GM18508 (cell line): ENCODE measurements around the gene ATXN3L.
"Not testable (repeated sequence)": the region's sequence is repeated elsewhere in the genome, so short reads cannot be mapped to it uniquely, and the experiment has no call there.

ENCODE experiments used
- ATAC-seq: cut with Tn5 transposase; IDR thresholded peaks from one replicate; pipeline ENCODE4 v1.9.1; 2021; ENCODE audit warnings: moderate number of reproducible peaks; ENCODE audit not compliant: insufficient read depth, unreplicated experiment

Gene ATXN3L

GRCh38 chrX:13309631-13310030 lies 10.2 kb downstream of the ATXN3L start:
- ATAC-seq: no peak

- ATAC-seq: no peak
Observed at GRCh38 chrX:13307041-13307440, 12.8 kb downstream of the ATXN3L start.

GRCh38 chrX:13305108-13305507 lies 14.7 kb downstream of the ATXN3L start:
- ATAC-seq: no peak

GRCh38 chrX:13304052-13304451 lies 15.8 kb downstream of the ATXN3L start:
- ATAC-seq: no peak

GRCh38 chrX:13303248-13303647 lies 16.6 kb downstream of the ATXN3L start:
- not testable (repeated sequence) for ATAC-seq

GRCh38 chrX:13298836-13299235 lies 21.0 kb downstream of the ATXN3L start:
- no peak for ATAC-seq

- ATAC-seq: no peak
Observed at GRCh38 chrX:13295841-13296240, 24.0 kb downstream of the ATXN3L start.

- ATAC-seq: no peak
Observed at GRCh38 chrX:13293700-13294099, 26.2 kb downstream of the ATXN3L start.

GRCh38 chrX:13290891-13291614 lies 28.8 kb downstream of the ATXN3L start:
- no peak for ATAC-seq

- no peak for ATAC-seq
Observed at GRCh38 chrX:13288671-13289070, 31.2 kb downstream of the ATXN3L start.

- ATAC-seq: no peak
Observed at GRCh38 chrX:13287816-13288215, 32.0 kb downstream of the ATXN3L start.

- ATAC-seq: no peak
Observed at GRCh38 chrX:13285693-13286092, 34.2 kb downstream of the ATXN3L start.

- no peak for ATAC-seq
Observed at GRCh38 chrX:13285229-13285628, 34.6 kb downstream of the ATXN3L start.

- ATAC-seq: no peak
Observed at GRCh38 chrX:13284570-13284969, 35.3 kb downstream of the ATXN3L start.

- ATAC-seq: no peak
Observed at GRCh38 chrX:13283950-13284546, 35.8 kb downstream of the ATXN3L start.

- ATAC-seq: no peak
Observed at GRCh38 chrX:13283512-13283911, 36.3 kb downstream of the ATXN3L start.

- no peak for ATAC-seq
Observed at GRCh38 chrX:13281289-13281688, 38.6 kb downstream of the ATXN3L start.

- ATAC-seq: no peak
Observed at GRCh38 chrX:13279279-13280018, 40.4 kb downstream of the ATXN3L start.

GRCh38 chrX:13277539-13277938 lies 42.3 kb downstream of the ATXN3L start:
- ATAC-seq: no peak

- no peak for ATAC-seq
Observed at GRCh38 chrX:13276991-13277390, 42.9 kb downstream of the ATXN3L start.

- no peak for ATAC-seq
Observed at GRCh38 chrX:13275031-13275430, 44.8 kb downstream of the ATXN3L start.
